Measurements from ENCODE around the gene TEX101.

TEX101 gene

DNA sequence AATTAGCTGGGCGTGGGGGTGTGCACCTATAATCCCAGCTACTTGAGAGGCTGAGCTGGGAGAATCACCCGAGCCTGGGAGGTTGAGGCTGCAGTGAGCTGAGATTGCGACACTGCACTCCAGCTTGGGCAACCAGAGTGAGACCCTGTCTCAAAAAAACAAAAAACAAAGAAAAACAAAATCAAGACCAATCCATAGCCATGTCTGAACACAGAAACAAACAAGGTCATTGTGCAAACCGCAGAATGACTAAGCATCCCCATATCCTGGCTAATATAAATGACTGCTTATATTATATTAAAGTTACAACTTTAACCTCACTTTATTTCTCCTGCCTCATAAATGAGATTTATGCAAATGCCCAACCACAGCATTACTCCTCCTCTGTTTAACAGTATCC lies 53.0 kb downstream of the TEX101 start:
- in situ Hi-C loops (cut with HindIII; ENCODE audit: low sequenced_read_pairs), result no loop called here
